ENCODE measurements around the gene RPS19. TPM values are rescaled to one million over a fixed set of nuclear protein-coding genes. Genes with fewer than 3 reads are reported as not detected.

RPS19 gene
- total RNA-seq, 1 donor from 2014 or later: 548 TPM

Small RNA genes within 50 kb of the gene (microRNA-seq; reads per million reads assigned to microRNA genes)
- gene MIR6797: not detected

Other genes starting within 250 kb of the RPS19 start
- 0.51 TPM for gene CEACAM4, start 233.2 kb upstream of the RPS19 start, total RNA-seq
- gene CEACAM7, start 172.0 kb upstream of the RPS19 start, total RNA-seq: not detected
- gene CEACAM5, start 151.6 kb upstream of the RPS19 start, total RNA-seq: 0.19 TPM
- 0.16 TPM for gene CEACAM6, start 104.7 kb upstream of the RPS19 start, total RNA-seq
- gene CEACAM3, start 63.7 kb upstream of the RPS19 start, total RNA-seq: 0.97 TPM
- not detected for gene LYPD4, start 15.6 kb upstream of the RPS19 start, total RNA-seq
- gene DMRTC2, start 15.2 kb upstream of the RPS19 start, total RNA-seq: not detected
- not detected for gene CD79A, start 17.0 kb downstream of the RPS19 start, total RNA-seq
- 37.9 TPM for gene ARHGEF1, start 22.9 kb downstream of the RPS19 start, total RNA-seq
- gene ERFL, start 68.2 kb downstream of the RPS19 start, total RNA-seq: not detected
- 92.0 TPM for gene RABAC1, start 99.1 kb downstream of the RPS19 start, total RNA-seq
- 242 TPM for gene ATP1A3, start 134.0 kb downstream of the RPS19 start, total RNA-seq
- 4.6 TPM for gene GRIK5, start 210.0 kb downstream of the RPS19 start, total RNA-seq
- 8.3 TPM for gene ZNF574, start 215.9 kb downstream of the RPS19 start, total RNA-seq